ENCODE data around the gene ZRANB1.

GRCh38 chr10:124928545-124928944 is 13.4 kb upstream of the ZRANB1 start:
- TF ChIP-seq CTCF (IDR thresholded peaks at IDR 0.05) (no peak), POLR2A (IDR thresholded peaks at IDR 0.05) (no peak)

All from testis (tissue), 2 donors.